Measurements from ENCODE around the gene CD44.

CD44 gene

DNA sequence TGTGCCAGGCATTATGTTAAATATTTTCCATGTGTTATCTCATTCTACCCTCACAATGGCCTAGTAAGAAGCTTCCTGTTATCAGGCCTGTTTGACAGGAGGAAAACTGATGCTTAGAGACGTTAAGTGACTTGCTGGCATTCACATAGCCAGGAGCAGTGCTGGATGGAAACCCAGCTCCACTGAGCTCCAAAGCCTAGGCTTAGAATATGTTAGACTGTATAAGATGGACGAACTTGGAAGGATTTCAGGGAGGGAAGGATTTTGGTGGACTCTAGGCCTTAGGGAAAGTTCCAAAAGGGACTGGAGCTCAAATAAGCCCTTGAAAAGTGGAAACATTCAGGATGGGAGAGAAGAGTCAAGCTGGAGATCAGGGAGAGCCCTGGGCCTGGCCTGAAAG is 2.1 kb downstream of the CD44 start:
- DNase-seq, result no peak

DNA sequence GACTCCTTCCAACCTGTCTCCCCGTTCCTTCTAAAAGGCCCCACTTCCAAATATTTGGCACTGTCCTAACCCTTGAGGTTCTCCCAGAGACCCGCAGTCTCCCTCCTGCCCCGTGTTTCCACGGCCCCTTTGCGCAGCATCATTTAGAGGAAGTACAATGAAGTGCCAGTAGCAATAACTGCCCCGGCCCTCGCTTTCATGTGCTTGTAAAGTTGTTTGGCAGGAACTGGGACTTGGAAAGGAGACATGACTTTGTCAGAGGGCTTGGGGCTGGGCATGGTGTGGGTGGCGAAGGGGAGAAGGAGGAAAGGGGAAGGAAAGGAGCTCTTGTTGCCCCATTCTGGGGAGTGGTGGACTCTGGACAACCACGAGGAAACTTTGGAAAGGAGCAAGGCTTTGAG is 2.6 kb downstream of the CD44 start:
- DNase-seq, result no peak

DNA sequence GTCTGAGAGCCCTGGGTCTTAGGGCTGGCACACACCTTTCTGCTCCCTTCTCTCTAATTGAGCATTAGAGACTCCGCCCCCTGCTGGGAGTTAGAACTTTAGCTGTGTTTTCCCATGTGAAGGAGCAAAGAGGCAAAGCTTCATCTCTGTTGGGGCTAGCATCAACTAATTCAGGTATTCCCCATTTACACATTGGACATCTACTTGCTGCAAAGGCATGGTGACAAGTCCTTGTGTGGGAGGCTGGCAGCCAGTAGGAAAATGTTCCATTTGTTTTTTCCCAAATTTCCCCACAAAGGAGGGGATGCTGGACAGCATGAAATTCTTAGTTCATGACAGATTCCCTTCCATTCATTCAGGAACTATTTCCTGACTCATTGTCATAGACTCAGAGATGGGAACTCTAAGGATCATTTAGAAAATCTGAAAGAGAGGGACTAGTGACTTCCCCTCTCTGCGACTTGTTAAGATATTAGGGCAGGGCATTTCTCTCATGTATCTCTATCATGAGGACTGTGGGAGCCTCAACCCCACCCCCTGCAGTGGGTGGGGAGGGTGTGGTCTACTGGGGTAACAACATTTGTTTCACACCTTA is 3.6 kb downstream of the CD44 start:
- peak; percentile 84 for DNase-seq

DNA sequence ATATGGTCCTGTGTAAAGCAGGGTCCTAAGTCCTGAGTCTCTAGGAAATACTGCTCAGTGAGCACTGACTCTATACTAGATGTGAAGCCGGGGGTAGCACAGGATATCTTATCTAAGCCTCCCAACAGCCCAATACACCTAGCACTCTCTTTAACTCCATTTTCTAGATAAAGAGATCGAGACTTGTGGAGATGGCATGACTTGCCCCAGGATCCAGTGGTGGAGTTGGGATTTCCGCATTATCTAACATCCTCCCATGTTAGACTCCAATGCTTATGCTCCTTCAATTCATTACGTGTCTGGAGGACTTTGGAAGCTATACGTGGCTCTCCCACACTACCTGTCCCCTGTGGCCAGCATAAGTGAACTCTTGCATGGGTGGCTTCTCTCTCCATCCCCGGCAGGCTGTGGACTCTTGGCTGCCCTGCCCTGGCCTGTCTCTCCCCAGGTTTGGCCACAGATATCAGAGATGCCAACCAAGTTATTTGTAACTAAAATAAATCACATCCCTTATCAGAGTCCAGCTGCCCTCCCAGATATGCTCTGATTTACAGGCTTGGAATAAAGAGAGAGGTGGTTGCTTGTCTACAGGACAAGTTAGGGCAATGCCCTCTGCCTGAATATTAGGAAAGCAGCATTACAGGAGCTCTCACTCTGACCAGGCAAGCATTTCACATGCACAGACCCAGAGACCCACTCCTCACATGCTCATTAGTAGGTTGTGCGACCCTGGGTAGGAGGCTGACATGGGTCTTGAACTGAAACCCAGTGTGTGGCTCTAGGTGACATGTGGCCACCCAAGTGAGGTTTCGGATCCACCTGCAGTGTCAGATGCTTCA is 4.5 kb downstream of the CD44 start:
- no peak for DNase-seq

DNA sequence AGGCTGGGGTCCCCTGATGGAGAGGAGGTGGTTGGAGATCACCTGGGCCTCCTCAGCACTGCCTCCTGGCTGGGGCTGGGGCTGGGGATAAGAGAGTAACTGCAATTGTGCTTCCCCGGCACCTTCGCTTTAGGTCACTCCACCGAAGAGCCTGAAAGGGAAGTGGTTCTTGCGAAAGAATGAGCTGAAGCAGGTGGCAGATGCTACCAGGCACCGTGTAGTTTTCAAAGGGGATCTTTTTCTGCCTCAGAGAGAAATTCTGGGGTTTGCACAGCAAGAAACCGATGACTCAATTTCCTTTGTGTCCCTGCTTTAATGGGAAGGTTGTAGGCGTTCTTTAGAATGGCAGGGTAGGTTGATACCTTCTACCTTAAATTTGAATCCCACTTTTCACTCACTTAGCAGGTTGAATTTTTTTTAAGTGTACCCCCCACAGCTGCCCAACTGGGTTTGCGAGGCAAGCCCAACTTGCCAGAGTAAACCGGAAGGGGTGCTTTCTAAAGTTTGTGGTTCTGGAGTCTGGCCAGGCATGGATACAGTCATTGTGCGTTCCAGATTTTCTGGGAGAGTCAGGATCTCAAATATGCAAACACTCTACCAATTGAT is 5.3 kb downstream of the CD44 start:
- DNase-seq, result peak; percentile 91

DNA sequence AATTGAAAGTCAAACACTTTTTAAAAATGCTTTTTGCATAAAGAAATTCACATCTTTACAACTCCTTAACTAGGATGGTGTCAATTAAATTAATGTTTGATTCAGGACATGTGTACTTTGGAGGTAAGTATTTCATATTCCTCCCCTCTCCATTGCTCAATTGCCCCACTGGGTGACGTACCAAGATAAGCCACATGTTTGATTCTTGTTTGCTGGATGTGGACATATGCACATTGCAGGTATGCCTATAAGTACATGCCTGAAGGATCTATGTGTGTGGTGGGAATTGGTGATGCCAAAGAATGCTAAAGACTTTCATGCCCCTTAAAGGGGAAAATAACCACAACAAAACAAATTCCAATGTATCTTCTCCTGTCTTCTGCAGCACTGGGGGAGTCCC is 5.8 kb downstream of the CD44 start:
- DNase-seq, result peak; percentile 72

DNA sequence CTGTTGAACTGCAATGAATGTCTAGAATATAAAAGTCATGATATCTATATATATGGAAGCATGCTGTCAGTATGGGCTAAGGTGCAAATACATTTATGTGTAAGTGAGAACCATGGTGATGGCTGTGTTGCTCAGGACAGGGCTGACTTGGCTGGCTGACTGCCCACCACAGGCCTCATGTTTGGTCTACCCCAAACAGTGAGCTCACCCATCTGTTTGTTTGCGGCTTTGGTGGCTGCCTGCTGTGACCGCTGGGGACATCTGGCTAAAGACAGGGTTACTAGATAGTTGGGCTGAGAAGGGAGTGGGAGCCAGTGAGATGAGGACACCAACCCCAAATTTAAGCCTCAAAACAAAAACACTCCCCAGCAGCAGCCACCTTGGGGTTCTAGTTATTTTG is 6.3 kb downstream of the CD44 start:
- no peak for DNase-seq

DNA sequence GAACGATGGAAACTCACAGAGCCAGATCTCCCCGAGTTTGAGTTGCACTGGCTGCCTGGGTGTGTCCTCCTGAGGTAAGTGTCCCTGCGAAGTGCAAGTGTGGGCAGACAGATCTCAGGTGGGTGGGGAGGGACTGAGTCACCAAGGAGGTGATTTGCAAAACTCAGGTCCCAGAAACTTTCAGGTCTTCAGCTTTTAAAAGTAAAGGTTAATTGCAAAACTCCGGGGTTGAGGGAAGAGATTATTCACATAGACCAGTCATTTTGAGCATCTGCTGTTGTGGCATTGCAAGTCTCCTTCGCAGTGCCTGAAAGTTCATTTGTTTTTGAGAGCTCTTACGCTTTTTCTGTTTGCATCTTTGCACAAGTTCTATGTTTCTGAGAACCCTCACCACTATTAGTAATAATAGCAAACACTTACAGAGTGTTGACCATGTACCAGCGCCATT is 7.1 kb downstream of the CD44 start:
- no peak for DNase-seq

DNA sequence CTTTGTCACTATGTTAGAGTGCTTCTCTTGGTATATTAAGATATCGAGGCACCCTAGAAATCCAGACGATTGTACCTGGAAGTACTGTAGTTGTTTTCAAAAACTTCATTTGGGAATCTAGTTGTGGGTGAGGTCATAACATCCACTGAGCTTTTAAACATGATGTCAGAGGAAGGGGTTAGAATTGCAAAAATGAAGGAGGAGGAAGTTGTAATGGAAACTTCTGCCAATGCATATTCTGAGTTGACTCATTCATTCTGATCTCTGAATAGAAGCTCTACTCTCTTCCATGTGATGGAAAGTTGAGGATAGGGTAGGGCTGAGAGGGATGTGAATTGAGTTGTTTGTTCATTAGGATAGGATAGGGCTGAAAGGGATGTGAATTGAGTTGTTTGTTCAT is 7.7 kb downstream of the CD44 start:
- no peak for DNase-seq

DNA sequence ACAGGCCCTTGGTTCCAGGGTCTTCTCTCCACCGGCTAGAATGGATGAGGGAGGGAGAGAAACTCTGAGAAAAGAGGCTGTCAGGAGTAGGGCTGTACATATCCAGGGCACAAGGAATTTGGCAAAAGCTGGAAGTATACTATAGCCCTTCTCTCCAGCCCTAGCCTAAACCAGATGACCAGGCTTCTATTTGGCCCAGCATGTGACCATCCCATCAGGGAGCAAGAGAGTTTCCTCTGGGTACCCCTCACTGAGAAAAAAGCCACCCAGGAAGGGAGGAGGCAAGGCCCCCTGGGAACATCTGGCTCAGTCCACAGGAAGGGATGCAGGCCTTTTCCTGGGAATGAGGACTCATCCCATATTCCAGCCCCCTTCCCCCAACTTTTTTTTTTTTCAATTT is 8.3 kb downstream of the CD44 start:
- no peak for DNase-seq

DNA sequence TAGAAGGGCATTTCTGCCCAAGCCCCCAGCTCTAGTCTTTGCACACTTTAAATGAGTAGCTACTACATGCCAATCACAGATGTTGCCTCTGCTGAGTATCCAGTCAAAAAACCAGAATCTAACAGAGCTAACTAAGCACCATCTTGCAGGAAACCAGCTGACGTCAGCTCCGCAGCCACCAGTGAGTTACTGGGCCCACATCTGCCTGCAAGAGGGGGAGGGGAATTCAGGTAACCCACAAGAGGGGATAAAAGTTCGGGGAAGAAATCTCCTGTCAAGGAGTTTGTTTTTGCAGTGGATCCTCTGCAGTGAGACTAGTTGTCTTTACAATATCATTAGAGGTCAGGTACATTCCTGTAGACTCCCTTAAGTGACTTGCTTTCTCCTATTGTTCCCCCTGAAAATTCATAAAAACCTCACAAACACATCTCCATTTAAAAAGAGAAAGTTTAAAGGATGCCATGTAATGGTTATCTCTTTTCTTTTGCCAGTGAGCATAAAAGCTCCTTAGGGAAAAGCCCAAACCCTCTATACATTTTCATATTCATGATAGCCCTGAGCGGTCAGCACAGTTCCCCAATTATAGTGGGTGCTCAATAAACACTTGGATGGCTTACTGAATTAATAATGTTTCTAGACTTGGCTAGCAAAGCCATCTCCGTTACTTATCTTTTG is 9.3 kb downstream of the CD44 start:
- no peak for DNase-seq

DNA sequence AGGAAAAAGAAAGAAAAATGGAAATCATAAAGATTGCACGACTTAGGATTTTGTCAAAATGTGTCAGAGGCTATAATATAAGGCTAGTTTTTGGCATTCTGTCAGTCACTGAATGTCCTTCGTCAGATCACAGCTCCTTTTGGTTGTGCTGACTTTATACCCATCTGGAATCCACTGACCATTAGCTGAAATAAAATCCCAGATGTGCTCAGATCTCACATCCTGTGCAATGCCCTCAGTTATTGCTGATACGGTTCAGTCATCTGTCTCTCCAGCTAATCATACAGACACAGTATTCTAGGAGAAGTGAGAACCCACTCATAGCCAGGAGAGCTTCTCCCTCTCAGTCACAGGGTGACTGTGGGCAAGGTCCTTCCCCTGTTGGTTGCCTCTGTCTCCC is 11.5 kb downstream of the CD44 start:
- DNase-seq, result no peak

DNA sequence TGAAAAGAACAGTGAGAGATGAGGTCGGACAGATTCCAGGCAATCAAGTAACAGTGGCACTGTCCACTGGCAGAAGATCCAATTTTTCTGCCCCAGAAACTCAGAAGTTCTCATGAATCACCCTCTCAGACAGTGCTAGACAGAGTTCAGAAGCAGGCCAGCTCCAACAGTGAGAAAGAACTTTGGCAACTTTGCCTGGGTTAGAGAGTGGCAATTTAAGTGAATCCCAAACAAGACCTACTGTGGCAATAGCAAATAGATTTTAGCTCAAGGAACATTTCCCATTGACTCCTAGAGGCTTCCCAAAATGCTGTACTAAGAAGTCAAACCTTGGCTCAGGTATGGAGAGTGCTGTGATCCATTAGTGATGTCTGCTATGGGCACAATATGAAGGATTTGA is 12.3 kb downstream of the CD44 start:
- no peak for DNase-seq

DNA sequence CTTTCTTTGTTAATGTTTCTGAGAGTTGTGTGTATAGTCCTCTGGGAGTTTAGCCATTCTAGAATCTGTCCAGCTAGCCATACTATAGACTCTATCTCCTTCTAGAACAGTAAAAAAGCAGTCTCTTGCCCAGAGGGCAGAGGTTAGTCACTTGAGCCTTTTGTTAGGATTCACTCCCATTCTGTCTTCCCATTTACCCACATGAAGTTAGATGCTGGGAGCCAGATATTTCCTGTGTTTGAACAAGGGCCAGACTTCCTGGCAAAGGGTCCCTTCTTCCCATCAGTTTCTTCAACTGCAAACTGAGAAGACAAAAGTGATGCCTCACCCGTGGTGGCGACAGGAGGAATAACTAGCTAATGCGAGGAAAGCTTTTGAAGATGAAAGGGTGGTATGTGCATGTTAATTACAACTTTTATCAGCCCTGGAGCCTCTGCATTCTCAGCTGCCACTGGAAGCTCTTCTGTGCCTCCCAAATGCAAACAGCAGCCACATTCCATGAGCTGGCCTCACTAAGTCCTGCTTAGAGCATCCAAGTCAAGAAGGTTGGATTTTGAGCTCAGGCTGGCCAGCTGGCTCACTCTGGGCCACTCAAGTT is 12.8 kb downstream of the CD44 start:
- no peak for DNase-seq

DNA sequence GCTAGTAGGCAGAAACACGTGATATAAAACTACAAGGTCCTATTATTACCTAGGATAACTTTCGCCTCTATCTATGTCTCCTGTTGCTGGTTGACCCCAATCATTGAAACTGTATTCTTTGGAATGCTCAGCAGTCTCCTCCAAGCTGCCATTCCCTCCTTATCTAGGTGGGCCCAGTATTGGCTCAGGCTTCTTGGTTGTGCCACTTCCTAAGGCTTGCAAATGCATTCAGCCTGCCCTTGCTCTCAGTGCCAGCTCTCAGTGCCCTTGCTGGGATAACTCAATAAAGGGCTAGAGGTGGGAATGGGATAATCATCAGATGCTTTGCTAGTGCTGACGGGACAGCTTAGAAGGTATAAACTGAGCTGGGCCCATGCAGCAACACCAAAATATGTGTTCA is 13.6 kb downstream of the CD44 start:
- DNase-seq, result no peak

DNA sequence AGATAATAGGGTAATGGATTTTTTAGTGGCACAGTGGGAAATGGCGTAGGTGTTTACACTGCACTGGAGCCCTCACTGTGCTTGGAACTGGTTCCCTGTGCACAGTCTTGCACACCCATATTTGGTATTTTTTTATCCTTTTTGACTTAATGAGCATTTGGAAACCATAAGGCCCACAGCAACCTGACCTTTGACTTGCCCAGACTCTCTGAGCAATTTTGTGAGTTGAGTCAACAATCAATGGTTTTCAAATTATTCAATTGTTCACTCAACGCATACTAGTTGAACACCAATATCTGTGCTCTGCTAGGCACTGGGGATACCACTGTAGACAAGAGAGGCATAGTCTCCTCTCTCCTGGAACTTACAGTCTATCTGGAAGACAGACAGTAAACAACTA is 14.3 kb downstream of the CD44 start:
- DNase-seq, result no peak

DNA sequence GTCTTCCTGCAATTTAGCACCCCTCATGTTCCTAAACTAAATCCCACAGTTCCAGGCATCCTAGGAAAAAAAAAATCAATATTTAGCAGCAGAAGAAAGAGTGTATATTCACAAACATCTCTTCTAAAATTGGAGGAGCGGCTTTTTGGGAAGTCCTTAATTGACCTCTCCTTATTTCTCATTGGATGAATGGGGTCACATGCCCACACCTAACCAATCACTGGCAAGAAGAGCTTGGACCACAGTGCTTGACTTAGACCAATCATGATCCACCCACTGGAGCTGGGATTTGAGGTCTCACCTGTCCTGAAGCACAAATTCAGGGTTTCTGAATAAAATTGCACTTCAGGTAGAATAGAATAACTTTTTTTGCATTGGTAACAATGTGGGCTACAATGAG is 16.0 kb downstream of the CD44 start:
- no peak for DNase-seq

DNA sequence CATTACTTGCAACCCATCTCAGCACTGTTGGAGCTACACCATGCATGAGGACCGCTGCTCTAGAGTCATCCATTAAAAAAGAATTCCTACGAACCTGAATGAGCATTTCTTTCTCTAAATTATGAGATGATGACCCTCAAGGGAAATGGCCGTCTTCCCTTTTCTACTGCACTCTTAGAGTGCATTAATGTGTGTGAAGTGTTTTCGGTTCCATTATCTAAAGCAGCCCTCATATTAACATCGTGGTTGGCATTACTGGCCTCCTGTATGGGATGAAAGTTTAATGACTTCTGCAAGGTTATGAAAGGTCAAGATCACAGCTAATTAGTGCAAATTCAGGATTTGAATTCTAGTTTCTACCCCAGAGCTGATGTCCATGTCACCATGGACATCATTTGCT is 16.7 kb downstream of the CD44 start:
- no peak for DNase-seq

DNA sequence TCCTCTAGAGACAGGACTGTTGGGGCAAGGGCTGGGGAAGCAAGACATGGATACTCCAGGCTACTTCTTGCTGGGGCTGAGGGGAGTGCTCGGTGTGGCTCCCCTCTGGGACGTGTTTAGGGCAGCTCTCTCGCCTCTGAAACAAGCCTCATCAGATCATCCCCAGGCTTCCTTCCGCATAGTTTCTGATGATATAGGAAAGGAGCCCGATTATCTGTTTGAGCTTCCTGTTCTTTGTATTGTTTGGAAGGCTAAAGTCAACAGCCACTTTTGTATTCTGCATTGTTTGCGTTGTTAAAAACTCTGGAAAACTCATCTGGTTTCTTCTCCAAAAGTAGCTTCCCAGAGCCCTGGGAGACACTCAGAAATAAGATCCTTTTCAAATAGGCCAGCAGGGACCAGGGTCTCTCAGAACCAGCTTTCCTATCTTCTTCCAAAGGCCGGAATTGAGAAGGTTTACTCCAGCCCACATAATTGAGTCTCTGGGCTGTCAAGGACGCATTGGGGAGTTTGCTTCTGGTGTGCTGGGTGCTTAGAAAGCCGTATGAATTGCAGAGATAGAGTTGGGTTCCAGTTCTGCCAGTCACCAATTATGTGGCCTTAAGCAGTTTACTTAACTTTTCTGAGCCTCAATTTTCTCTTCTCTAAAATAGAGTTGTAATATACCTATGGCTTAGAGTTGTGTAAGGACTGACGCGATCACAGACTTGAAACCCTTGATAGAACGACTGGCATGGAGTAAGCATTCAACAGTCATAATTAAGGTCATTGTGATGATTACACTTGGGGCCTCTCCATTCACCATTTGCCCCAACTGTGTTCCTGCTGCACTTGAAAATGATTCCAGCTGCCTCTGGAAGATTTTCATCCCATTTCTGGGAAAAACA is 19.1 kb downstream of the CD44 start:
- DNase-seq, result no peak

DNA sequence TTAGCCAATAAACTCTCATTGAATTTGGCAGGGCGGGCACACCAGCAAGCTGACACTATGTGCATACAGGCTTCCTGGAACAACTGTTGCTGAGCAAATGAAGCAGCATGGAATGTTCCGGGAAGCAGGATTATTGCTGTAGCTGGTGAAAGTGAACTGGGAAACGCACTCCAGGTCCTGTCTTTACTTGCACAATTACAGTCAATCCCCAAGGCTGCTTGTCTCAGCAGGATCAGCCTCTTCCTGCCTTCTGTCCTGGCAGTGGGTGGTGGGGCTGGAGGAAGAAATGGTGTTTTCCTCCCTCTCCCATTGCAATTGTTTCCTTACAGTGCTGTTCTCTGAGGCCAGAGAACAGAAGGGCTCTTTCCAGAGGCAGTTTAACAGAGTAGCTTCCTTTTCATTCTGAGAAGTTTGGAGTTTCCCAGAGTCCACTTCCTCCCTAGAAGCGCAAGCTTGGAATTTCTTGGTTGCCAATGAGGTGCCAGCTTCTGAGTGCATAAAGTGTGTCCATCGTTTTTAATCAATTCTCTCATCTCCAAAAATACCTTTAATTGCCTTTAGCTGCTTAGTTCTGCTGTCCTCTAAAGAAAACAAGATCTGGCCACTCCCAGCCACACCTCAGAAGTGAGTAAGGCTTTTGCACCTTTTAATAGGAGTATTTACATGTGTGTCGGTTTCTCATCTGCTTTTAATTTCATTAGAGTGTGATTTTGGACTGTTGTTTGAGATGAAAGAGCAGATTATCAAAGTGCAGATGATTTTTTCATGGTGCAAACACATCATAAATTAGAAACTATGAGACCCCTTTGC is 19.9 kb downstream of the CD44 start:
- peak; percentile 68 for DNase-seq

DNA sequence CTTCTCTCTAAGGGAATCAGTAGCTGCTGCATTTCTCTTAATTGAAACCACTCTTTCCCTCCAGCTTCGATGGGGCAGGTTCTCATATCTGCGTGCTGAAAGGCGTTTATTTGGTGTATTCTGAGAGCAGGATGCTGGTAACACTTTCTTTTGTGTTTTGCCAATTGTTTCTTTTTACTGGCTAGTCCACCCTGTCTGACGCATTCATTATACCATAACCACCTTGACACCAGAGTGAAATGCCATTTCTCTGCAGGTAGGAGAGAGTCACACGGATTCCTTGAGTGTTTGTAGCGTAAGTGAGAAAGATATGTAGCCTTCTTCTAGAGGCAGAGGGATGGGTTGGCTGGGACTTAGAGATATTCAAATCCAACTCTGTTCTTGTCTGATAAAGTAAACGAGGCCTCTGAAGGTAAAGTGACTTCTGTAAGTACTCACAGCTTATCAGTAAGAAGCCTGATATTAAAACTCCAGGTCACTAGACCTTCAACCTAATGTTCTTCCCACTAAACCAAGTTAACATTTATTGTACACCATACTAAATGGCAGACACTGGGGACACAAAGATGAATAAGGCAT is 21.4 kb downstream of the CD44 start:
- DNase-seq, result no peak
